Measurements from ENCODE around the gene IRF8.

The IRF8 gene

DNA sequence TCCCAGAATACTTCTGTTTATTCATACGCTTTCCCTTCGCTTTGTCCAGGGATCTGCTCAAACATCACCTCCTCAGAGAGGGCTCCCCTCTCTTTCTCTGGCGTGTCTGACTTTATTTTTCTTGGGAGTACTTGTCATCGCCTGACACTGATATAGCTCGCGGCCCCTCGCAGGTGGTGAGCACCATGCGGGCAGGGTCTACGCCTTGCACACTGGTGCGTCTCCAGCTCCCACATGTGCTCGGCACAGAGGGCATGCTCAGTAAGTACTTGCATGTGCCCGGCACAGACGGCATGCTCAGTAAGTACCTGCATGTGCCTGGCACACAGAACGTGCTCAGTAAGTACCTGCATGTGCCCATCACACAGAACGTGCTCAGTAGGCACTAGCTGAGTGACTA lies 57.5 kb downstream of the IRF8 start:
- DNase-seq (ENCODE audit: low read depth in 3 of 3), result no peak

DNA sequence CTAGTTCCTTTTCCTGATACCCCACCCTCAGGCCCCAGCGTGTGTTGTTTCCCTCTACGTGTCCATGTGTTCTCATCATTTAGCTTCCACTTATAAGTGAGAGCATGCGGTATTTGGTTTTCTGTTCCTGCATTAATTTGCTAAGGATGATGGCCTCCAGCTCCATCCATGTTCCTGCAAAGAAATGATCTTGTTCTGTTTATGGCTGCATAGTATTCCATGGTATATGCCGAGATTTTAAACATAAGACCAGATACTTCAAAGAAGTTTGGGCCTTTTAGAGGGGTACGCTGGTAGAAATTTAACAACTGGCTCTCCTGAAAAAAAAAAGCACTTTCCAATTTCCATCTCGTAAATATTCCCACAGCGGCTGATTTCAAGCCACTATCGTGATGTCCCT lies 59.8 kb downstream of the IRF8 start:
- DNase-seq (ENCODE audit: low read depth in 3 of 3), result no peak

DNA sequence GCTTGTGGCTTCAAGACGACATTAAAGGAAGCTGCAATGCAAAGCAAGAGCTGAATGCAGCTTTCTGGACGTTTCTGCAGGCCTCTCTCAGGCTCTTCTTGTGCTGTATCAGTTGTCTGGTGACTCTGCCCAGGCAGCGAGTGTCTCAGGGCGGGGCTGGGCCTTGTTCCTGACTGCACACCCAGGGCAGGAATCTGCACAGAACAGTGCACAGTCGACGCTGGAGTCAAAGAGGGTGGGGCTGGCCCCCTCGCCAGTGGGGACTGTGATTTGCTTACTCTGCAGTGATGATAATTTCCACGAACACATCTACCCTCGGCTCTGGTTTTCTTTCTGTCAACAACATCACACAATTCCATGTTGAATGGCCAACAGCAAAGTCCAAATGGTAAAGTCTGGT lies 60.7 kb downstream of the IRF8 start:
- no peak for DNase-seq (ENCODE audit: low read depth in 3 of 3)

DNA sequence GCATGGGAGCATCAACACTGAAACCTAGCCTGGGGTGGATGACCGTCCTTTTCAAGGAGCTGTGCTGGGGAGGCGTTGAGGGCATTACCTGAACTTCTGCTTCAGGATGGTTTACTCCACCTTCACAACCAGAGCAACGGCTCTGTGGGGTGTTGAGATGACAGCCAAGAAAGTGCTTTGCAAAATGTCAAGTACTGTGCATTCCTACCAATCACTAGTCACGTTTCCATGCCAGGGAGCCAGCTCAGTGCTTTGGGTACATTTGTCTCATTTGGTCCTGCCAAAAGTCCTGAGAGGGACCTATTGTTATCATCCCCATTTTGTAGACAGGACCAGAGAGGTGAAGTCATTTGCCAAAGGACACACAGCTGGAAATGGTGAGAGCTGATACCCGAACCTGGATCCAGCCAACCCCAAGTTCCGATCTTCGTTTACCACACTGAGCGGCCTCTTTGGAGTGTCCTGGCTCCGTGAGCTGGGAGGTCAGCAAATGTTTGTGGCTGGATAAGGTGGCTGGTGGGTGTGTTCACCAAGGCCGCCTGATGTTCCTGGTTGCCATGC lies 61.6 kb downstream of the IRF8 start:
- DNase-seq (ENCODE audit: low read depth in 3 of 3), result no peak

DNA sequence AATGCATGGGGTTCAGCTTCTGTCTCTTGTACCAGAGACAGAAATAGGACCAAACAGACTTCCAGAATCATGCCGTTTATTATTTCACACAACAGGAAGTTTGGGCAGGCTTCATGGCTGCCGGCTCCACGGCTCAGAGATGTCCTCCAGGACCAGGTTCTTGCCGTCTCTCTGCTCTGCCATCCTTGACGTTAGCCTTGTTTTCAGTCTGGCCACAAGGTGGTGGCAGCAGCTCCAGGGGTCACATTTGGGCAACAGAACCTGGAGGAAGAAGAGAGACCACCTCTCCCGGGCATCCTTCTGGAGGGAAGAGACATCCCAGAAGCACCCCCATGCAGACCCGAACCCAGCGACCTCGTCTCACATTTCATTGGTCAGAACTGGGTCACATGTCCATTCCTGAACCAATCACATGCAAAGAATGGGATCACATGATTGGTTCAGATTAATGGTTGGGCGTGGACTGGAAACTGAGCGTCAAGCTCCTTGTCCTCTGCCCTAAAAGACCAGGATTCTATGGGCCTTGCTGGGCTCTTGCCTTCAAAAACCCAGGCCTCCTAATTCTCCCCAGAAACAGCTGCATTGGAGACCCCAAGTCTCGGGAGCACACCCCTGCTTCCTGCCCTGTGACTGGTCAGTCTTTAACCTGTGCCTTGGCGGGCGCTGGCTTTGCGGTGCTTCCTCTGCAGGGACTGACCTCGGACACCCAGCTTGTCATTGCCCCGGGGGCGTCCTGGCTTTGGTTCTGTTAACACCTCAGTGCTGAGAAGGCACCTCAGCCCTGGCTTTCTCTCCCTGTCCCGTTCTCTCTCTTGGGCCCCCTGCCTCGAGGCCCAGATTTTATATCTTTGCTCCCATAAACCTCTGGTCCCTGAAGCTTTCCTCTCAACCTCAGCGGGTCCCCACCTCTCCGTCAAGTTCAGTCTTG lies 63.3 kb downstream of the IRF8 start:
- DNase-seq (ENCODE audit: low read depth in 3 of 3), result no peak

DNA sequence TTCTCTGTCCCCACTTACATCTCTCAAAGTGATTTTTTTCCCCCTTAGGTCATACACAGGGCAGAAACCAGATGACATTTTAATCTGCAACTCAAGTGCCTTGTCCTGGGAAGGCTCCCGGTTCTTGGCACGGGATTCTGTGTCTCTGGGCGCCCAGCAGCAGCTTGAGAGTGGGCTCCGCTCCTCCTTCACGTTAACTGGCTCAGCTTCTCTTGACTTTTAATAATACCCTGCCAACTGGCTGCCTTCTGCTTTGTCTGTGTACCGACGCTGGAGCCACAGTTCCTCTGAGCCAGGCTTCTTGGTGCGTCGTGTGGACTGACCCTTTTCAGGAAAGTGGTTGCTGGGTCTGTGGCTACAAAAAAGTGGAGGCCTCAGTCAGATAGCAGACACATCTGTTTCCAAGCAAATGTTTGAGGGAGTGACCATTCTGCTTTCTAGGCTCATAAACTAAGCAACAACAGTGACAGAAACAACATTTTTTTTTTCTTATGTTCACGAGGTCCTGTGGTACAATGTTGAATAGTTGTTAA lies 64.9 kb downstream of the IRF8 start:
- no peak for DNase-seq (ENCODE audit: low read depth in 3 of 3)

DNA sequence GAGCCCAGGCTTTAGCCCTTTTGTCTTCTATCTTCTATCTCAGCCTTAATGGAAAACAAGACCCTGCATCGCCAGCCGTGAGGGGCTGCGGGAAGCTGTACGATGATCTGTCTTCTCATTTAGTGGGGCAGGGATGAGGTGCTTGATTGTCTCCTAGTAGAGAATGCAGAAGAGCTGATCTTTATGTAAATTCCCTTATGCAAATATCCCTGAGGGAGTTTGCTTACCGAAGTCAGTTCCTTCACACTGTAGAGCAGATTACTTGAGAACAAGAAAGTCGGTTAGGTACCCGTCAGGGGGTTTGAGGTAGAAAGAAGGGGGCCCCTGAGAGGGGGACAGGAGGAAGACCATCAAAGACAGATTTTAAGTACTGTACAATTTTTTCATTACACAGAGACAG lies 66.2 kb downstream of the IRF8 start:
- no peak for DNase-seq (ENCODE audit: low read depth in 3 of 3)

DNA sequence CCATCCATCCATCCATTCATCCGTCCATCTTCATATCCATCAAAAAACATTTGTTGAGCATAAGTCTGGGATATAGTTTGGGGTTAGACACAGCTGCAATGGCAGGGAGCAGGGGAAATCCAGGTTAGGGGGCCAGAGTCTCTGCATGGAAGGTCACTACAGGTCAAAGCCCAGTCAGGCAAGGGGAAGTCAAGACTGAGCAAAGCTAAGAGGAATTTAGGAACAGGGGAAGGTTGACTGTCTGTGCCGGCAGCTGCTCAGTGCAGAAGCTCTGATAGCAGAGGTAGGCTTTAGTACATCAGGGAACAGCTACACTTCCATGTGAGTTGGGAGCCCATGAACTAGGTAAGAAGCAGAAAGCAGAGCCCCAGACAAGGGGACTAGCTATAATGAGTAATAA lies 68.1 kb downstream of the IRF8 start:
- no peak for DNase-seq (ENCODE audit: low read depth in 3 of 3)

DNA sequence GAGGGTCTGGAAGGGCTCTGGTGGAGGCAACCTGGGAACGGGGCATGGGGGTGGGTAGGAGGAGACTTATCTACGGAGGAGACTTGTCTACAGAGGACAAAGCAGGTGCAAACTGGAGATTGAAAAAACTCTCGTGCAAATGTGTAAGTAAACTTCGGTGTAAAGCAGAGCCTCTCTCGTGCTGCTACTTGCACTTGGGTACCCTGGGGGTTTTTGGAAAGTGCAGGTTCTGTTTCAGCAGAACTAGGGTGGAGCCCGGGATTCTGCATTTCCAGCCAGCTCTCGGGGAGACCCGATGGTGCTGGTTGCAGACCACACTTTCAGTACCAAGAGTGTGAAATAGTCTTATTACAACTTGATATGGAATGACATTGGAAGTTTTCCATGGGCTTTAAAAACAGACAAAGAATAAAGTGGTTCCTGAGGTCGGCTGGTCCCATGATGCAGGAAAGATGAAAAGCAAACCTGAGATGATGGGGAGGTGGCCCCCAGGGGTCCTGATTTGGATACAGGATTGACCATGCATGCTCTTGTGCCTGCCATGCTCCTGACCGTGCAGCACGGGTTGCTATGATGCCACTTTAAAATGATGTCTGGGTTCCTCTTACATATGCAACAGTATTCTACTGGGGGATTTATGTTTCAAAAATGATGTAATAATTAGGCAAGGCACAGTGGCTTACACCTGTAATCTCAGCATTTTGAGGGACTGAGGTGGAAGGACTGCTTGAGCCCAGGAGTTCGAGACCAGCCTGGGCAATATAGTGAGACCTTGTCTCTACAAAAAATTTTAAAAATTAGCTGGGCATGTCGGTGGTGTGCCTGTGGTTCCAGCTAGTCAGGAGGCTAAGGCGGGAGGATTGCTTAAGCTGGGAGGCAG lies 69.3 kb downstream of the IRF8 start:
- no peak for DNase-seq (ENCODE audit: low read depth in 3 of 3)

DNA sequence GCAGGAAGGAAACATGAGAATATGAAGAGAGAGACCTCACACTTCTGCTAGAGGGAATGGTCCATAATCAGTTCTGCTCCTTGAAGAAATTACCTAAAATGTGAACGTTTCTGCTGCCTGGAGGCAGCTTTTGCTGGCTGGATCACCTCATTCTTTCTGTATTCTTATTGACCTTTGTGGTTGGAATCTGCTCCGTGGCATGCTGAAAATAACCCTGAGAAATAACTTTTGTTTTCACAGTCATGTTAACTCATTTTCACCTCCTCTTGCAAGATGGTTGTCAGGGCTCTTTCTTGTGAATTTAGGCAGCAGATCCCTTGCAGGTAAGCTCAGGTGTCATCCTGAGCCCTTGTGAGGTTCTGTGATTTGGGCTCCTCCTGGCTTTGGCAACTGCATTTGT lies 70.2 kb downstream of the IRF8 start:
- DNase-seq (ENCODE audit: low read depth in 3 of 3), result no peak

DNA sequence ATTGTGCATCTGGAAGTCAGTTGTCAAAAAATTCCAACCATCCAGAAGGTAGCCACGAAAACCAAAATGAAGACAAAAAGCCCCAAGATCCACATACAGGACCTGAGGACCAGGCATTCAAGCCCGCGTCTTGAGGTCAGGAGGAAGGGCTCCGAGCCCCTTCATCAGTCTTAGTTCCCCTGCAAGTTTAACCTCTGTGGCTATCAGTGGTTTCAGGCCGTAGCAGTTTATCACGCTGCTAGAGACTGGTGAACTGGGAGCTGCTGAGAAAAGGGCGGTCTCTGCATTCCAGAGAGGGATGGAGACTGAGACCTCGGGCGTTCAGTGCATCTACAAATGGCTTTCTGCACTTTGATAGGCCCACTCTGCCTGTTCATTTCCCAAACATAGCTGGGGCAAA lies 70.6 kb downstream of the IRF8 start:
- no peak for DNase-seq (ENCODE audit: low read depth in 3 of 3)

DNA sequence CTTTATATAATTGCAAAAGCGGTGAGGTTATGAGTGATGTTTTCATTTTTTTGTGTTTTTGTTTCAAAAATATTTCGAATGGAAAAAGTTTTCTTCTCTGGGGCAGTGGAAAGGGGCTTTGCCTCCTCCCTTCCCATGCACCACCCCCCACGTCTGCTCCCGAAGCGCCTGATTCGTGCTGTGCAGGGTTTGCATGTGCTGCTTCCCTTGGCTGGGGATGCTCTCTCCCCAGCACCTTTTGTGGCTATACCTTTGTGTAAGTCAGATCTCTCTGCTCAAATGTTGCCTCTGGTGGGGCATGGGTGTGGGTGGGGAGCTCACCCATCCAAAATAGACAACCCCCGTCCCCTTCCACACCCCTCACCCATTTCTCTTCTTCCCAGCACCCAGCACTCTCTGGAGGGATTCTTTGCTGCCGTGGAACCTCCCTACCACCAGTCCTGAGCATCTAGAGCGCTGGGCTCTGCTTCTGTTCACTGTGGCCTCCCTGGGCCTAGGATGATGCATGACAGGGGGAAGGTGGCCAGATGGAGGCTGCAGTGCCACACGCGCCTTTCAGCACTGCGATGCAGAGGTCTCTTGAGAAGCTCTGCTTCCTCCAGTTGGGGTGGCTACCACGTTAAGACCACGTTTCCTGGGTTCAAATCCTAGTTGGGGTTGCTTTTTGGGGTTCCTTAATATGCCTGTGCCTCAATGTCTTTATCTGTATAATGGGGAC lies 71.2 kb downstream of the IRF8 start:
- DNase-seq (ENCODE audit: low read depth in 3 of 3), result no peak

DNA sequence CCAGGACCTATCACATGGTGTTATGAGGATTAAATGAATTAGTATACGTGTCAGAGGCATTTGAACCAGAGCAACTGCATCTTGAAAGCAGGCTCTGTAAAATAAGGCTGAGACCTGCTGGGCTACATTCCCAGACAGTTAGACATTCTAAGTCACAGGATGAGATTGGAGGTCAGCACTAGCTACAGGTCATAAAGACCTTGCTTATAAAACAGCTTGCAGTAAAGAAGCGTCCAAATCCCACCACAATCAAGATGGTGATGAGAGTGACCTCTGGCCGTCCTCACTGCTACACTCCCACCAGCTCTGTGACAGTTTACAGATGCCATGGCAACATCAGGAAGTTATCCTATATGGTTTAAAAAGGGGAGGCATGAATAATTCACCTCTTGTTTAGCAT lies 71.8 kb downstream of the IRF8 start:
- DNase-seq (ENCODE audit: low read depth in 3 of 3), result no peak
